GM23248 (cell line): ENCODE results near the gene IRF5.

Experiments
- EZH2 ChIP-seq: fragments of 200-600 bp; sonication (generic); IDR thresholded peaks from 2 replicates; pipeline ENCODE4 v1.6.1; 2018; ENCODE audit warnings: antibody characterized with exemption, mild to moderate bottlenecking; ENCODE audit not compliant: insufficient read depth, poor library complexity, severe bottlenecking
- EZH2phosphoT487 ChIP-seq: fragments of 200-600 bp; sonication (generic); IDR thresholded peaks from 2 replicates; pipeline ENCODE4 v1.6.1; 2018; ENCODE audit warnings: antibody characterized with exemption, moderate library complexity, mild to moderate bottlenecking, low read depth; ENCODE audit not compliant: insufficient read depth

DNA sequence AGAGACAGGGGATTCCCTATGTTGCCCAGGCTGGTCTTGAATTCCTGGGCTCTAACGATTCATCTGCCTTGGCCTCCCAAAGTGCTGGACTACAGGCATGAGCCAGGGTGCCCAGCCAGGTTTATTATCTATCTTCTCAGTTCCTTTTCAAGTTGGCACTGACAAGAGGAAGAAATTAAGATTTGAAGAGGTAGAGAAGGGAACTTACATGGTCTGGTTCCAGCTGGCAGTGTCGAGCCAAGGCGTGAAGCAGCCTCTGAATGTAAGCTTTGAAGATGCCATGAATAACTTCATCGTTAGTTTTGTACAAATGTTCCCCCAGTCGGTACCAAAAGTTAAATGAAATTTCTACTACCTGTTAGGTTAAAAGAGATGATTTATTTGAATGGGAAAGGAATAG, 59.5 kb downstream of the IRF5 start:
- TF ChIP-seq EZH2phosphoT487 (no peak), EZH2 (no peak)
